GM23338 (cell line): ENCODE measurements around the gene NPS. TPM values are rescaled to one million over a fixed set of nuclear protein-coding genes. Genes with fewer than 3 reads are reported as not detected.

Source experiments
- ATAC-seq: fragments of 200-7000 bp; cut with Tn5 transposase; 3 replicates; pipeline ENCODE4 v1.9.1; 2020
- DNase-seq: peaks from one replicate; pipeline ENCODE4 v3.0.0-alpha.2; 2015; ENCODE audit warnings: low spot score
- H2AFZ ChIP-seq: fragments of 200-600 bp; sonication (generic); 2 replicates; pipeline ENCODE4 v1.8.0; 2016; ENCODE audit warnings: antibody characterized with exemption, mild to moderate bottlenecking, moderate library complexity
- H3F3A ChIP-seq: fragments of 200-600 bp; sonication (generic); replicated peaks from 2 replicates; pipeline ENCODE4 v1.8.0; 2017; ENCODE audit warnings: antibody characterized with exemption, mixed run types, low read depth
- H3K27ac ChIP-seq: fragments of 200-600 bp; sonication (generic); 2 replicates; pipeline ENCODE4 v1.6.1; 2016; ENCODE audit warnings: low read depth
- H3K27me3 ChIP-seq: fragments of 200-600 bp; sonication (generic); 2 replicates; pipeline ENCODE4 v1.8.0; 2016; ENCODE audit warnings: mild to moderate bottlenecking, mixed run types, moderate library complexity; ENCODE audit not compliant: insufficient read depth
- H3K36me3 ChIP-seq: fragments of 200-600 bp; sonication (generic); 2 replicates; pipeline ENCODE4 v1.8.0; 2016; ENCODE audit warnings: mild to moderate bottlenecking; ENCODE audit not compliant: insufficient read depth
- H3K4me1 ChIP-seq: fragments of 200-600 bp; sonication (generic); 2 replicates; pipeline ENCODE4 v1.8.0; 2016; ENCODE audit warnings: mild to moderate bottlenecking, moderate library complexity; ENCODE audit not compliant: insufficient read depth
- H3K4me2 ChIP-seq: fragments of 200-600 bp; sonication (generic); 2 replicates; pipeline ENCODE4 v1.7.1; 2017; ENCODE audit warnings: mixed run types
- H3K4me3 ChIP-seq: fragments of 200-600 bp; sonication (generic); 2 replicates; pipeline ENCODE4 v1.6.1; 2016; ENCODE audit warnings: mixed run types
- H3K79me2 ChIP-seq: fragments of 200-600 bp; sonication (generic); replicated peaks from 2 replicates; pipeline ENCODE4 v1.8.0; 2017; ENCODE audit warnings: mild to moderate bottlenecking; ENCODE audit not compliant: insufficient read depth
- H3K9me2 ChIP-seq: fragments of 200-600 bp; sonication (generic); 2 replicates; pipeline ENCODE4 v1.8.0; 2017; ENCODE audit not compliant: insufficient read depth
- H4K20me1 ChIP-seq: fragments of 200-600 bp; sonication (generic); replicated peaks from 2 replicates; pipeline ENCODE4 v1.8.0; 2017; ENCODE audit warnings: mild to moderate bottlenecking; ENCODE audit not compliant: insufficient read depth
- H3K27ac Mint-ChIP-seq: 2 replicates; pipeline ENCODE4 v1.8.0; 2020; ENCODE audit warnings: inconsistent platforms, mild to moderate bottlenecking, moderate library complexity, mixed read lengths
- H3K27me3 Mint-ChIP-seq: 3 replicates; pipeline ENCODE4 v1.8.0; 2022; ENCODE audit warnings: low read depth, mild to moderate bottlenecking, moderate library complexity, mixed read lengths, inconsistent platforms; ENCODE audit not compliant: insufficient read depth, poor library complexity
- H3K36me3 Mint-ChIP-seq: 3 replicates; pipeline ENCODE4 v1.8.0; 2021; ENCODE audit warnings: low read depth, mild to moderate bottlenecking, inconsistent platforms, moderate library complexity, mixed read lengths
- H3K4me1 Mint-ChIP-seq: 3 replicates; pipeline ENCODE4 v1.8.0; 2020; ENCODE audit warnings: mild to moderate bottlenecking, inconsistent platforms, mixed read lengths
- H3K4me3 Mint-ChIP-seq: 3 replicates; pipeline ENCODE4 v1.8.0; 2021; ENCODE audit warnings: moderate library complexity, mild to moderate bottlenecking, inconsistent platforms, mixed read lengths
- H3K9me3 Mint-ChIP-seq: 3 replicates; pipeline ENCODE4 v1.8.0; 2020; ENCODE audit warnings: moderate library complexity, mild to moderate bottlenecking, inconsistent platforms, mixed read lengths
- CREB1 ChIP-seq: fragments of 250-450 bp; sonication (Bioruptor Pico); IDR thresholded peaks from 2 replicates; pipeline ENCODE4 v1.5.0; 2020; ENCODE audit warnings: low read depth, mild to moderate bottlenecking, moderate library complexity
- CTCF ChIP-seq, 2 experiments: fragments of 200-600 bp in 1 of 2; sonication (generic) in 1 of 2; conservative IDR thresholded peaks; 2 replicates each; pipeline versions ENCODE4 v1.5.1 to v1.6.1; 2016 to 2017; ENCODE audit warnings: antibody characterized with exemption in 2 of 2, low read depth in 2 of 2, mild to moderate bottlenecking in 2 of 2, moderate library complexity in 1 of 2
- ETS1 ChIP-seq: IDR thresholded peaks from 2 replicates; pipeline ENCODE4 v1.6.1; 2016; ENCODE audit warnings: antibody characterized with exemption
- EZH2 ChIP-seq: fragments of 200-600 bp; sonication (generic); IDR thresholded peaks from one replicate; pipeline ENCODE4 v1.8.0; 2017; ENCODE audit warnings: antibody characterized with exemption, mild to moderate bottlenecking, low read depth; ENCODE audit not compliant: unreplicated experiment
- EZH2phosphoT487 ChIP-seq: fragments of 200-600 bp; sonication (generic); IDR thresholded peaks from one replicate; pipeline ENCODE4 v1.8.1; 2018; ENCODE audit warnings: antibody characterized with exemption; ENCODE audit not compliant: unreplicated experiment
- JUNB ChIP-seq: IDR thresholded peaks from one replicate; pipeline ENCODE4 v1.6.1; 2016; ENCODE audit warnings: antibody characterized with exemption; ENCODE audit not compliant: unreplicated experiment
- NANOG ChIP-seq: IDR thresholded peaks from 2 replicates; pipeline ENCODE4 v1.6.1; 2016; ENCODE audit warnings: antibody characterized with exemption, borderline replicate concordance
- POLR2AphosphoS5 ChIP-seq: IDR thresholded peaks from 2 replicates; pipeline ENCODE4 v1.6.1; 2016; ENCODE audit warnings: antibody characterized with exemption, low read depth
- REST ChIP-seq: IDR thresholded peaks from one replicate; pipeline ENCODE4 v1.6.1; 2018; ENCODE audit warnings: antibody characterized with exemption; ENCODE audit not compliant: unreplicated experiment
- STAT1 ChIP-seq: IDR thresholded peaks from one replicate; pipeline ENCODE4 v1.6.1; 2016; ENCODE audit warnings: antibody characterized with exemption; ENCODE audit not compliant: unreplicated experiment
- ZNF114 ChIP-seq: fragments of 250-450 bp; sonication (Bioruptor Pico); IDR thresholded peaks from 2 replicates; pipeline ENCODE4 v1.5.0; 2020; ENCODE audit warnings: mild to moderate bottlenecking, moderate library complexity
- ZNF331 ChIP-seq: fragments of 250-450 bp; sonication (Bioruptor Pico); IDR thresholded peaks from 2 replicates; pipeline ENCODE4 v1.5.0; 2020; ENCODE audit warnings: low read depth, mild to moderate bottlenecking, moderate library complexity
- ZNF462 ChIP-seq: fragments of 250-450 bp; sonication (Bioruptor Pico); IDR thresholded peaks from 2 replicates; pipeline ENCODE4 v1.5.0; 2020; ENCODE audit warnings: mild to moderate bottlenecking, moderate library complexity
- polyA plus RNA-seq: library from polyadenylated mRNA; unstranded; fragments of >200 nt; fragmentation: Nextera tagmentation; extraction: Ambion mirVana; gene quantifications from 2 replicates; pipeline ENCODE4 v1.2.1, GENCODE V29; 2016
- total RNA-seq: library from RNA; depleted of rRNA; stranded (reverse); fragments of >200 nt; shearing (Covaris generic); gene quantifications from 2 replicates; pipeline ENCODE4 v1.2.3, GENCODE V29; 2014

The NPS gene
- total and polyA plus RNA-seq, 2 experiments from 2014 or later, result not detected

- H3K27ac Mint-ChIP-seq, result no peak overlapping the region
- Histone ChIP-seq H3K4me3 (no peak overlapping the region), H3K4me1 (no peaks in the 10 kb centered on the region), H4K20me1 (no peaks in the 10 kb centered on the region), H3K27ac (no peak overlapping the region), H3K79me2 (no peaks in the 10 kb centered on the region), H3K27me3 (no peaks in the 10 kb centered on the region), H3F3A (no peaks in the 10 kb centered on the region), H3K4me2 (no peak overlapping the region), H3K36me3 (no peaks in the 10 kb centered on the region), H2AFZ (no peak overlapping the region), H3K9me2 (no peaks in the 10 kb centered on the region)
- no peaks in the 10 kb centered on the region for H3K4me1 Mint-ChIP-seq
- TF ChIP-seq EZH2 (no peak), EZH2phosphoT487 (no peak), JUNB (no peak), ZNF114 (no peak), REST (no peak), ETS1 (no peak), ZNF462 (CRISPR knock-in tag) (no peak), STAT1 (no peak), ZNF331 (CRISPR knock-in tag) (no peak), POLR2AphosphoS5 (no peak), CREB1 (CRISPR knock-in tag) (no peak), NANOG (no peak), CTCF (conservative IDR thresholded peaks at IDR 0.05; ENCODE audit: low read depth in 2 of 2) (no peak)
- H3K9me3 Mint-ChIP-seq, result peaks cover 6% of the 10 kb centered on the region; the same call in 2 of the 3 replicates
- H3K36me3 Mint-ChIP-seq, result no peaks in the 10 kb centered on the region; the same call in 2 of the 3 replicates
- peaks cover 5% of the 10 kb centered on the region for H3K27me3 Mint-ChIP-seq
- H3K4me3 Mint-ChIP-seq, result no peak overlapping the region
- DNase-seq, result no peak
- no peak for ATAC-seq
Observed at GRCh38 chr10:127534496-127534895, 14.6 kb upstream of the NPS start.
